ENCODE measurements around the gene TGIF1. TPM values are rescaled to one million over a fixed set of nuclear protein-coding genes. Genes with fewer than 3 reads are reported as not detected.

The TGIF1 gene
- total and polyA plus RNA-seq, 9 of the 15 experiments (the other 6 are each of a cell fraction or from before 2014, with no cell fraction given), result 16.1 to 77.7 (median 44.6) TPM

DNA sequence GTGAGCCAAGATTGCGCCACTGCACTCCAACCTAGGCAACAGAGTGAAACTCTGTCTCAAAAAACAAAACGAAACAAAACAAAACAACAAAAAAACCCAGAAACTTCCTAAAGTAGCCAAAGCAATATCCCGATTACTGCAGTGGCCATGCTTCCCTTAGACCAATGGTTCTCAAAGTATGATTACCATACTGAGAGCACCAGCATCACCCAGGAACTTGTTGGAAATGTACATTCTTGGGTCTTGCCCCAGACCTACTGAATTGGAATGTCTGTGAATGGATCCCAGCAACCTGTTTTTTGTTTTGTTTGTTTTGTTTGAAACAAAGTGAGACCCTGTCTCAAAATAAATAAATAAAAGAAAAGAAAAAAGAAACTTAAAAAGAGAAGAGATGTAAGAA is 41.9 kb upstream of the TGIF1 start:
- H3K27ac ChIP-seq (ENCODE audit: extremely low read depth, low read depth, low read length), result no peak overlapping the region
- DNase-seq (ENCODE audit: extremely low read depth in 1 of 4, low spot score in 3 of 4), result no peak
- H3K4me2 ChIP-seq (ENCODE audit: insufficient read depth, low read length), result no peak overlapping the region
- BruUV-seq (replicated peaks), result no TSS peak
- no peaks in the 10 kb centered on the region for H4K20me1 ChIP-seq (replicated peaks; ENCODE audit: control insufficient read depth, insufficient read depth, low read length)
- no peaks in the 10 kb centered on the region for H3K9me1 ChIP-seq (ENCODE audit: control insufficient read depth, insufficient read depth, low read length)
- intact Hi-C loops (cut with micrococcal nuclease), result no loop called here
- FAIRE-seq, result no peak
- H3K9me3 ChIP-seq (replicated peaks; ENCODE audit: control insufficient read depth, insufficient read depth, low read depth, low read length), result no peaks in the 10 kb centered on the region
- H2AFZ ChIP-seq (ENCODE audit: low read depth, low read length), result no peak overlapping the region
- TF ChIP-seq CBFA2T2 (conservative IDR thresholded peaks at IDR 0.05), result no peak
- TF ChIP-seq HDAC1 (IDR thresholded peaks at IDR 0.05), result no peak
- TF ChIP-seq PCBP1 (IDR thresholded peaks at IDR 0.05; ENCODE audit: low read depth, low read length, poor library complexity, severe bottlenecking), result no peak
- no peak for TF ChIP-seq ZNF12 (CRISPR knock-in tag; IDR thresholded peaks at IDR 0.05)
- no peak for TF ChIP-seq ZNF639 (CRISPR knock-in tag; conservative IDR thresholded peaks at IDR 0.05 in 1 of 2, IDR thresholded peaks at IDR 0.05 in 1 of 2)
- no peak for TF ChIP-seq HEY1 (CRISPR knock-in tag; IDR thresholded peaks at IDR 0.05; ENCODE audit: borderline replicate concordance)
- no peak for TF ChIP-seq ZNF512 (tag; IDR thresholded peaks at IDR 0.05)
- ATAC-seq, result no peak
- H3K27me3 ChIP-seq (ENCODE audit: control insufficient read depth in 2 of 2, insufficient read depth in 2 of 2, low read length in 2 of 2), result no peaks in the 10 kb centered on the region
- CTCF ChIA-PET (ENCODE audit: low intra/inter-chr PET ratio), result no interaction called here
- in situ Hi-C loops (cut with MboI), result no loop called here
- no peak overlapping the region for H3K4me3 ChIP-seq
- no peak overlapping the region for H3K9ac ChIP-seq (ENCODE audit: insufficient read depth in 1 of 2, low read depth in 2 of 2, low read length in 2 of 2)
- H3K79me2 ChIP-seq (ENCODE audit: control insufficient read depth, insufficient read depth, low read length), result no peaks in the 10 kb centered on the region
- H3K36me3 ChIP-seq (ENCODE audit: control insufficient read depth, insufficient read depth, low read length), result no peaks in the 10 kb centered on the region
- POLR2A ChIA-PET, result interaction anchor here (0.7 kb wide), 1 partner anchor 10 kb away, joined by 3 read pairs; no protein-coding TSS in a partner anchor
- 65% methylated on average over 3 of the region's 3 CpGs for WGBS (ENCODE audit: insufficient coverage, low coverage, missing lambda C conversion rate)
- peaks cover 3 to 10% of the 10 kb centered on the region in 2 experiments; a peak in 4 of 5 replicates for H3K4me1 ChIP-seq (replicated peaks in 1 of 2; ENCODE audit: control insufficient read depth in 2 of 2, insufficient read depth in 2 of 2, low read length in 2 of 2)

All from K562 (cell line).